ENCODE results near the gene ZSCAN2. TPM values are rescaled to one million over a fixed set of nuclear protein-coding genes. Genes with fewer than 3 reads are reported as not detected.
"Not testable (repeated sequence)": the region's sequence is repeated elsewhere in the genome, so short reads cannot be mapped to it uniquely, and the experiment has no call there.

ZSCAN2 gene
- total RNA-seq, 4 donors from 2014 or later: 0.45 to 9.5 (median 2.6) TPM

- Histone ChIP-seq H3K4me3 (no peak overlapping the region), H3K4me1 (peaks cover 1 to 41% (median 13%) of the 10 kb centered on the region in 3 donors), H3K27me3 (no peaks in the 10 kb centered on the region), H3K27ac (peak overlapping the region in 1 of 4 donors; percentile 6), H3K9me3 (no peaks in the 10 kb centered on the region), H3K36me3 (peaks cover 10 to 69% (median 17%) of the 10 kb centered on the region in 3 donors)
- TF ChIP-seq POLR2A (IDR thresholded peaks at IDR 0.05): no peak
- TF ChIP-seq, protein P1, sequence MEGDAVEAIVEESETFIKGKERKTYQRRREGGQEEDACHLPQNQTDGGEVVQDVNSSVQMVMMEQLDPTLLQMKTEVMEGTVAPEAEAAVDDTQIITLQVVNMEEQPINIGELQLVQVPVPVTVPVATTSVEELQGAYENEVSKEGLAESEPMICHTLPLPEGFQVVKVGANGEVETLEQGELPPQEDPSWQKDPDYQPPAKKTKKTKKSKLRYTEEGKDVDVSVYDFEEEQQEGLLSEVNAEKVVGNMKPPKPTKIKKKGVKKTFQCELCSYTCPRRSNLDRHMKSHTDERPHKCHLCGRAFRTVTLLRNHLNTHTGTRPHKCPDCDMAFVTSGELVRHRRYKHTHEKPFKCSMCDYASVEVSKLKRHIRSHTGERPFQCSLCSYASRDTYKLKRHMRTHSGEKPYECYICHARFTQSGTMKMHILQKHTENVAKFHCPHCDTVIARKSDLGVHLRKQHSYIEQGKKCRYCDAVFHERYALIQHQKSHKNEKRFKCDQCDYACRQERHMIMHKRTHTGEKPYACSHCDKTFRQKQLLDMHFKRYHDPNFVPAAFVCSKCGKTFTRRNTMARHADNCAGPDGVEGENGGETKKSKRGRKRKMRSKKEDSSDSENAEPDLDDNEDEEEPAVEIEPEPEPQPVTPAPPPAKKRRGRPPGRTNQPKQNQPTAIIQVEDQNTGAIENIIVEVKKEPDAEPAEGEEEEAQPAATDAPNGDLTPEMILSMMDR (IDR thresholded peaks at IDR 0.05): peak in 2 of 6 experiments; percentile 33 to 38
- WGBS, 2 donors: 45 to 59% methylated on average over 3 of the region's 3 CpGs
- no peak for DNase-seq
- intact Hi-C loops (cut with DNase I): no loop called here
Measured at GRCh38 chr15:84638103-84638502, 37.3 kb downstream of the ZSCAN2 start.

GRCh38 chr15:84641871-84642270 is 41.1 kb downstream of the ZSCAN2 start:
- H3K4me3 ChIP-seq; DNase-seq; intact Hi-C loops (cut with DNase I); H3K27ac ChIP-seq; H3K27me3 ChIP-seq; H3K9me3 ChIP-seq: not testable (repeated sequence)
- Histone ChIP-seq H3K36me3 (peaks cover 19 to 98% (median 33%) of the 10 kb centered on the region in 3 donors), H3K4me1 (peaks cover 0 to 14% (median 5%) of the 10 kb centered on the region in 3 donors)
- 78 to 91% methylated on average over 2 to 9 of the region's 9 CpGs for WGBS, 2 donors

- H3K9me3 ChIP-seq; H3K4me3 ChIP-seq; H3K27ac ChIP-seq; H3K27me3 ChIP-seq; H3K4me1 ChIP-seq; intact Hi-C loops (cut with DNase I); DNase-seq: not testable (repeated sequence)
- peaks cover 27 to 99% (median 41%) of the 10 kb centered on the region in 3 donors for H3K36me3 ChIP-seq
- WGBS, 2 donors: 70 to 75% methylated on average over 2 of the region's 2 CpGs
Measured at GRCh38 chr15:84642640-84643039, 41.8 kb downstream of the ZSCAN2 start.

DNA sequence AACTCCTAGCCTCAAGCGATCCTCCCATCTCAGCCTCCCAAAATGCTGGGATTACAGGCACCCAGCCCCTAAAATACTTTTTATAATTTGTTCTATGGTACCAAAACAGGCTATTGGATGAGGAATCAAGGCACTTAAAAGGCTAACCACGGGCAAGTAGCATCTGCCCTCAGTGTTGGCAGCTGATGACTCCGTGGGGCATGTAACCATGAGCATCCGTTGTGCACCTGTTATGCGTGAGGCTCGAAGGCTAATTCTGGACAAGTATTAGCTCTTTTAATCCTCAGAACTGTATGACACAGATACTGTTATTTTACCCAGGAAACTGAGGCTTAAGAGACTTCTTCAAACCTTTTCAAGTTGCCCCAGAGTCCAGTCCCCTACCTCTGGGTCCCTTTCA is 43.0 kb downstream of the ZSCAN2 start:
- H3K27ac ChIP-seq: no peak overlapping the region
- TF ChIP-seq, protein P1 (IDR thresholded peaks at IDR 0.05): no peak
- TF ChIP-seq POLR2A (IDR thresholded peaks at IDR 0.05): no peak
- no peak overlapping the region for H3K4me3 ChIP-seq
- H3K4me1 ChIP-seq: peaks cover 0 to 6% (median 3%) of the 10 kb centered on the region in 3 donors
- no peaks in the 10 kb centered on the region for H3K27me3 ChIP-seq
- DNase-seq: no peak
- 81 to 82% methylated on average over 5 to 6 of the region's 6 CpGs for WGBS, 2 donors
- no peaks in the 10 kb centered on the region for H3K9me3 ChIP-seq
- peaks cover 37 to 100% (median 52%) of the 10 kb centered on the region in 3 donors for H3K36me3 ChIP-seq
- intact Hi-C loops (cut with DNase I): no loop called here

DNA sequence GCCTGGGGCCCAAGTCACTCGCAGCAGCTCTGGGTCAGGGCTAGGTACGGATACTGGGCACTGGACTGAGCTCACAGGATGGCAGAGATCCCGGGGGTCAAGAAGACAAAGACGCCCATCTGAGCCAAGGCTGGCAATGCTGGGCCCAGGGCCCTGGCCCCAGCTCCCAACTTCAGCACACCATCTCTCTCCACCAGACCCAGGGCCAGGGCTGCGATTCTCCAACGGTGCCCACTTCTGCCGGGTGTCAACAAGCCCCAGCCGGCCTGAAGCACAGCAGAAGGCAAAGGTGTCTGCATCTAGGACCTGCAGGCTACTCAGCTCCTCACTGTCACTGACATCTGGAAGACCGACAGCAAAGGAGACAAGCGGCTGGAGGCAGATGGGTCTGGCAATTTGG is 44.7 kb downstream of the ZSCAN2 start:
- intact Hi-C loops (cut with DNase I): no loop called here
- Histone ChIP-seq H3K27me3 (no peaks in the 10 kb centered on the region), H3K4me3 (no peak overlapping the region), H3K36me3 (peaks cover 30 to 100% (median 50%) of the 10 kb centered on the region in 3 donors), H3K4me1 (peaks cover 0 to 17% (median 3%) of the 10 kb centered on the region in 3 donors), H3K9me3 (no peaks in the 10 kb centered on the region), H3K27ac (no peak overlapping the region)
- WGBS, 2 donors: 85 to 90% methylated on average over 4 to 8 of the region's 10 CpGs
- TF ChIP-seq POLR2A (IDR thresholded peaks at IDR 0.05): no peak
- TF ChIP-seq, protein P1 (IDR thresholded peaks at IDR 0.05): no peak
- DNase-seq: no peak

- Histone ChIP-seq H3K36me3 (peaks cover 30 to 100% (median 54%) of the 10 kb centered on the region in 3 donors), H3K4me3 (no peak overlapping the region), H3K4me1 (peaks cover 0 to 17% (median 3%) of the 10 kb centered on the region in 3 donors), H3K27ac (no peak overlapping the region), H3K27me3 (no peaks in the 10 kb centered on the region), H3K9me3 (no peaks in the 10 kb centered on the region)
- intact Hi-C loops (cut with DNase I): no loop called here
- TF ChIP-seq, protein P1 (IDR thresholded peaks at IDR 0.05): no peak
- TF ChIP-seq POLR2A (IDR thresholded peaks at IDR 0.05): no peak
- DNase-seq: no peak
- WGBS, 2 donors: 50 to 91% methylated on average over 1 to 10 of the region's 10 CpGs
Measured at GRCh38 chr15:84645997-84646396, 45.2 kb downstream of the ZSCAN2 start.
